K562 (cell line): Measurements from ENCODE around the gene RHOB. TPM values are rescaled to one million over a fixed set of nuclear protein-coding genes. Genes with fewer than 3 reads are reported as not detected.

Experiments
- ATAC-seq: fragments of 200-7000 bp; cut with Tn5 transposase; 3 replicates; pipeline ENCODE4 v1.9.1; 2020; ENCODE audit warnings: moderate library complexity
- BruUV-seq: library from RNA; stranded (reverse); fragments of 400-500 nt; replicated peaks from 2 replicates; lab custom pipeline; 2021; lab: Mats Ljungman, UMichigan
- CTCF ChIA-PET: fragments of 300-600 bp; formaldehyde crosslinking; extraction: SDS; loops from one replicate; lab custom pipeline; 2021; ENCODE audit warnings: low intra/inter-chr PET ratio; lab: Yijun Ruan, JAX
- POLR2A ChIA-PET: fragments of 300-600, 350-650 bp; sonication (Branson Sonifier 250); formaldehyde crosslinking; extraction: SDS; loops from one replicate; lab custom pipeline; 2021; ENCODE audit warnings: antibody characterized with exemption, inconsistent platforms; lab: Yijun Ruan, JAX
- DNase-seq, 4 experiments: peaks; one replicate each; pipeline versions ENCODE4 v3.0.0 to v3.0.0-alpha.2; 2011 to 2018; ENCODE audit warnings: low spot score in 3 of 4, mixed read lengths in 3 of 4; ENCODE audit errors: extremely low read depth in 1 of 4
- FAIRE-seq: peaks from 2 replicates; lab custom pipeline; 2011; peaks lifted over from hg19 to GRCh38; lab: Jason Lieb, UNC
- H2AFZ ChIP-seq: 2 replicates; pipeline ENCODE4 v1.6.0; 2011; ENCODE audit warnings: low read depth, low read length, control low read depth, inconsistent platforms
- H3K27ac ChIP-seq: fragments of 200-600 bp; 3 replicates; pipeline ENCODE4 v1.8.0; 2011; ENCODE audit warnings: low read depth, mild to moderate bottlenecking, control low read depth, inconsistent platforms, low read length, moderate library complexity, mixed read lengths; ENCODE audit errors: extremely low read depth
- H3K27me3 ChIP-seq, 2 experiments: fragments of 300-600 bp in 1 of 2; 2 replicates in 1 of 2; 3 replicates in 1 of 2; pipeline versions ENCODE4 v1.6.0 to v1.8.0; 2011; ENCODE audit warnings: inconsistent platforms in 2 of 2, low read length in 2 of 2, mild to moderate bottlenecking in 1 of 2, mixed read lengths in 1 of 2, moderate library complexity in 1 of 2; ENCODE audit not compliant: control insufficient read depth in 2 of 2, insufficient read depth in 2 of 2
- H3K36me3 ChIP-seq: fragments of 300-600 bp; 3 replicates; pipeline ENCODE4 v1.8.0; 2011; ENCODE audit warnings: mild to moderate bottlenecking, low read length, inconsistent platforms; ENCODE audit not compliant: control insufficient read depth, insufficient read depth
- H3K4me1 ChIP-seq, 2 experiments: fragments of 200-600 bp in 1 of 2; replicated peaks in 1 of 2; 2 replicates in 1 of 2; 3 replicates in 1 of 2; pipeline versions ENCODE4 v1.5.1 to v1.8.0; 2011; ENCODE audit warnings: inconsistent platforms in 2 of 2, low read length in 2 of 2, mild to moderate bottlenecking in 1 of 2, mixed read lengths in 1 of 2, moderate library complexity in 1 of 2; ENCODE audit not compliant: control insufficient read depth in 2 of 2, insufficient read depth in 2 of 2
- H3K4me2 ChIP-seq: 2 replicates; pipeline ENCODE4 v1.6.1; 2011; ENCODE audit warnings: low read length, control low read depth, inconsistent platforms, mixed read lengths; ENCODE audit not compliant: insufficient read depth
- H3K4me3 ChIP-seq: fragments of 200-600 bp; sonication (generic), shearing (Covaris generic); 2 replicates; pipeline ENCODE4 v1.5.1; 2016; ENCODE audit warnings: control low read depth, inconsistent platforms
- H3K79me2 ChIP-seq: fragments of 200-600 bp; 3 replicates; pipeline ENCODE4 v1.8.0; 2011; ENCODE audit warnings: low read length, inconsistent platforms; ENCODE audit not compliant: control insufficient read depth, insufficient read depth
- H3K9ac ChIP-seq, 2 experiments: 2 replicates each; pipeline versions ENCODE4 v1.6.0 to v1.6.1; 2011; ENCODE audit warnings: low read depth in 2 of 2, low read length in 2 of 2, control low read depth in 1 of 2, inconsistent platforms in 1 of 2, mild to moderate bottlenecking in 1 of 2, mixed read lengths in 1 of 2; ENCODE audit not compliant: insufficient read depth in 1 of 2
- H3K9me1 ChIP-seq: one replicate; pipeline ENCODE4 v1.6.0; 2011; ENCODE audit warnings: inconsistent platforms, mild to moderate bottlenecking, low read length, moderate library complexity; ENCODE audit not compliant: control insufficient read depth, insufficient read depth
- H3K9me3 ChIP-seq: replicated peaks from 2 replicates; pipeline ENCODE4 v1.5.1; 2011; ENCODE audit warnings: low read depth, low read length, inconsistent platforms; ENCODE audit not compliant: control insufficient read depth, insufficient read depth
- H4K20me1 ChIP-seq: replicated peaks from 2 replicates; pipeline ENCODE4 v1.6.1; 2011; ENCODE audit warnings: low read length, inconsistent platforms, mixed read lengths; ENCODE audit not compliant: control insufficient read depth, insufficient read depth
- ATF3 ChIP-seq, 2 experiments: fragments of 450-650 bp in 1 of 2; sonication (generic) in 1 of 2; formaldehyde crosslinking in 1 of 2; IDR thresholded peaks in 1 of 2; conservative IDR thresholded peaks in 1 of 2; 2 replicates each; pipeline versions ENCODE4 v1.6.1 to v1.8.1; 2016 to 2023; ENCODE audit warnings: mild to moderate bottlenecking in 2 of 2, moderate library complexity in 2 of 2, inconsistent platforms in 1 of 2, missing genetic modification reagents in 1 of 2
- CTBP1 ChIP-seq: fragments of 450-650 bp; IDR thresholded peaks from 2 replicates; pipeline ENCODE4 v1.6.1; 2016; ENCODE audit warnings: borderline replicate concordance
- EGR1 ChIP-seq: fragments of 450-650 bp; conservative IDR thresholded peaks from 2 replicates; pipeline ENCODE4 v1.6.1; 2017; ENCODE audit warnings: mild to moderate bottlenecking
- FOSL1 ChIP-seq: fragments of 200-800 bp; sonication (Bioruptor generic); conservative IDR thresholded peaks from 2 replicates; pipeline ENCODE4 v1.6.1; 2016; ENCODE audit warnings: missing genetic modification characterization, missing compliant biosample characterization
- JUND ChIP-seq, 2 experiments: IDR thresholded peaks; 2 replicates in 1 of 2; 3 replicates in 1 of 2; pipeline ENCODE4 v1.6.1; 2011; ENCODE audit warnings: borderline replicate concordance in 2 of 2, low read depth in 2 of 2, low read length in 2 of 2, improper control_type of control experiment in 1 of 2, missing biosample characterization in 1 of 2, missing genetic modification characterization in 1 of 2, missing genetic modification reagents in 1 of 2
- ZBTB7A ChIP-seq: IDR thresholded peaks from 2 replicates; pipeline ENCODE4 v1.6.1; 2011; ENCODE audit warnings: low read depth, mild to moderate bottlenecking, low read length, moderate library complexity, borderline replicate concordance; ENCODE audit not compliant: control insufficient read depth
- ZNF133 ChIP-seq: fragments of 250-450 bp; sonication (Bioruptor Pico); IDR thresholded peaks from 2 replicates; pipeline ENCODE4 v1.4.0; 2020; ENCODE audit warnings: mild to moderate bottlenecking
- ZNF140 ChIP-seq: fragments of 250-450 bp; sonication (Bioruptor Pico); IDR thresholded peaks from 2 replicates; pipeline ENCODE4 v1.8.0; 2021; ENCODE audit warnings: moderate library complexity, mild to moderate bottlenecking, inconsistent platforms
- WGBS: fragments of 100-300 bp; shearing (Covaris generic); methylation state at CpG from one replicate; pipeline ENCODE4 v1.1.6; 2016; ENCODE audit warnings: low coverage, mixed read lengths; ENCODE audit not compliant: insufficient coverage; ENCODE audit errors: missing lambda C conversion rate; 5-methylcytosine and 5-hydroxymethylcytosine counted together
- in situ Hi-C: fragments of 300-500 bp; cut with MboI; formaldehyde crosslinking; loops from 4 replicates; pipeline ENCODE4 v1.15.0; 2018; ENCODE audit warnings: inconsistent platforms, mixed read lengths
- intact Hi-C: fragments of 100-400 bp; cut with micrococcal nuclease; formaldehyde crosslinking; loops from 2 replicates; pipeline ENCODE4 v1.14.2; 2022
- polyA plus RNA-seq, 8 experiments: library from polyadenylated mRNA; depleted of rRNA in 4 of 8; stranded (reverse) in 5 of 8; unstranded in 3 of 8; fragments of >200 nt; fragmentation: Nextera tagmentation in 2 of 8; fragmentation: Illumina TruSeq in 1 of 8; extraction: Ambion mirVana in 2 of 8; extraction: Trizol in 1 of 8; gene quantifications; 2 replicates each; pipeline versions ENCODE4 v1.2.1 to v1.2.3, GENCODE V29; 2011 to 2014; ENCODE audit warnings: inconsistent platforms in 1 of 8, missing spikeins in 1 of 8
- total RNA-seq, 7 experiments: library from RNA; depleted of rRNA in 6 of 7; stranded (reverse); fragments of >200 nt in 6 of 7; fragmentation: Illumina TruSeq in 2 of 7; extraction: Trizol in 2 of 7; gene quantifications; 2 replicates each; pipeline versions ENCODE4 v1.2.1 to v1.2.3, GENCODE V29; 2011 to 2021; ENCODE audit warnings: low replicate concordance in 1 of 7

The RHOB gene
- total and polyA plus RNA-seq, 9 of the 15 experiments (the other 6 are each of a cell fraction or from before 2014, with no cell fraction given): 0.07 to 4.8 (median 1.1) TPM

- H3K27ac ChIP-seq: no peak overlapping the region
- 9% methylated on average over 15 of the region's 15 CpGs for WGBS
- H3K36me3 ChIP-seq: no peaks in the 10 kb centered on the region
- H3K79me2 ChIP-seq: no peaks in the 10 kb centered on the region
- in situ Hi-C loops: no loop called here
- H3K4me2 ChIP-seq: no peak overlapping the region
- peak overlapping the region in 1 of 2 experiments; percentile 61; a peak in 2 of 4 replicates for H3K9ac ChIP-seq
- no peaks in the 10 kb centered on the region for H3K9me3 ChIP-seq
- H3K4me3 ChIP-seq: no peak overlapping the region
- BruUV-seq: no TSS peak
- 0 out of 2 replicates have a peak, but pooled peaks cover 3% of the 10 kb centered on the region for H4K20me1 ChIP-seq
- TF ChIP-seq EGR1: peak; percentile 70
- 0 out of 2 replicates have a peak, but pooled peaks have one; percentile 23 for TF ChIP-seq CTBP1
- TF ChIP-seq ZNF140: no peak
- TF ChIP-seq ZBTB7A: peak; percentile 18; the same call in 1 of the 2 replicates
- 0 out of 2 replicates have a peak, but pooled peaks have one; percentile 53 for TF ChIP-seq JUND (IDR thresholded peaks at IDR 0.05; ENCODE audit: borderline replicate concordance, low read depth, low read length)
- TF ChIP-seq JUND (tag; IDR thresholded peaks at IDR 0.05; ENCODE audit: borderline replicate concordance, low read depth, low read length): no peak; the same call in 2 of the 3 replicates
- TF ChIP-seq FOSL1 (tag): peak; percentile 53
- no peak for TF ChIP-seq ZNF133
- TF ChIP-seq ATF3 (IDR thresholded peaks at IDR 0.05): 0 out of 2 replicates have a peak, but pooled peaks have one; percentile 15
- no peak for TF ChIP-seq ATF3 (CRISPR knock-in tag; conservative IDR thresholded peaks at IDR 0.05)
- CTCF ChIA-PET: no interaction called here
- POLR2A ChIA-PET: no interaction called here
- H3K4me1 ChIP-seq: peaks cover 0 to 5% of the 10 kb centered on the region in 2 experiments; a peak in 3 of 5 replicates
- peak; percentile 31 to 50 (median 39) for DNase-seq
- H2AFZ ChIP-seq: no peak overlapping the region
- H3K27me3 ChIP-seq: peaks cover 12 to 51% of the 10 kb centered on the region in 2 experiments; a peak in 4 of 5 replicates
- no peaks in the 10 kb centered on the region for H3K9me1 ChIP-seq
- FAIRE-seq: peak; percentile 67
- intact Hi-C loops: no loop called here
- ATAC-seq: peak; percentile 67
Measured at GRCh38 chr2:20491739-20492531, 45.1 kb downstream of the RHOB start.
